Body of pancreas (tissue), 4 donors: Measurements from ENCODE around the gene OTUD4.

ENCODE experiments used
- POLR2A ChIP-seq, 3 donors: fragments of 450-650 bp; IDR thresholded peaks; one replicate each; pipeline ENCODE4 v1.6.1; 2016; ENCODE audit warnings: antibody characterized with exemption in 3 of 3, mild to moderate bottlenecking in 2 of 3
- TF ChIP-seq, protein P1 (sequence below), 7 experiments: fragments of 450-650 bp in 4 of 7; fragments of 200-600 bp in 3 of 7; sonication (generic) in 3 of 7; IDR thresholded peaks; one replicate each; pipeline ENCODE4 v1.5.1; 2016 to 2019; ENCODE audit warnings: antibody characterized with exemption in 7 of 7

GRCh38 chr4:145181091-145181501 lies 707 bp upstream of the OTUD4 start:
- no peak for TF ChIP-seq POLR2A (IDR thresholded peaks at IDR 0.05)
- TF ChIP-seq, protein P1, sequence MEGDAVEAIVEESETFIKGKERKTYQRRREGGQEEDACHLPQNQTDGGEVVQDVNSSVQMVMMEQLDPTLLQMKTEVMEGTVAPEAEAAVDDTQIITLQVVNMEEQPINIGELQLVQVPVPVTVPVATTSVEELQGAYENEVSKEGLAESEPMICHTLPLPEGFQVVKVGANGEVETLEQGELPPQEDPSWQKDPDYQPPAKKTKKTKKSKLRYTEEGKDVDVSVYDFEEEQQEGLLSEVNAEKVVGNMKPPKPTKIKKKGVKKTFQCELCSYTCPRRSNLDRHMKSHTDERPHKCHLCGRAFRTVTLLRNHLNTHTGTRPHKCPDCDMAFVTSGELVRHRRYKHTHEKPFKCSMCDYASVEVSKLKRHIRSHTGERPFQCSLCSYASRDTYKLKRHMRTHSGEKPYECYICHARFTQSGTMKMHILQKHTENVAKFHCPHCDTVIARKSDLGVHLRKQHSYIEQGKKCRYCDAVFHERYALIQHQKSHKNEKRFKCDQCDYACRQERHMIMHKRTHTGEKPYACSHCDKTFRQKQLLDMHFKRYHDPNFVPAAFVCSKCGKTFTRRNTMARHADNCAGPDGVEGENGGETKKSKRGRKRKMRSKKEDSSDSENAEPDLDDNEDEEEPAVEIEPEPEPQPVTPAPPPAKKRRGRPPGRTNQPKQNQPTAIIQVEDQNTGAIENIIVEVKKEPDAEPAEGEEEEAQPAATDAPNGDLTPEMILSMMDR (IDR thresholded peaks at IDR 0.05): no peak
